GM12878 (cell line): ENCODE results near the gene NFYC. TPM values are rescaled to one million over a fixed set of nuclear protein-coding genes. Genes with fewer than 3 reads are reported as not detected.

ENCODE experiments used
- ATAC-seq: fragments of 200-7000 bp; cut with Tn5 transposase; 3 replicates; pipeline ENCODE4 v1.9.1; 2020; ENCODE audit warnings: mild to moderate bottlenecking, moderate library complexity
- BruUV-seq: library from RNA; stranded (reverse); fragments of 400-500 nt; replicated peaks from 2 replicates; lab custom pipeline; 2021; lab: Mats Ljungman, UMichigan
- CTCF ChIA-PET: fragments of 300-600 bp; sonication (Branson Sonifier 250); formaldehyde crosslinking; extraction: SDS; loops from one replicate; lab custom pipeline; 2021; ENCODE audit warnings: inconsistent platforms; lab: Yijun Ruan, JAX
- POLR2A ChIA-PET: fragments of 350-600 bp; formaldehyde crosslinking; extraction: SDS; loops from one replicate; lab custom pipeline; 2021; ENCODE audit warnings: inconsistent platforms; lab: Charles Lee
- RAD21 ChIA-PET: fragments of 300-600 bp; sonication (Branson Sonifier 250); formaldehyde crosslinking; loops from one replicate; lab custom pipeline; 2023; ENCODE audit warnings: antibody characterized with exemption; ENCODE audit not compliant: unreplicated experiment; lab: Charles Lee
- SMC1A ChIA-PET: fragments of 300-600 bp; sonication (Branson Sonifier 250); formaldehyde crosslinking; loops from one replicate; lab custom pipeline; 2023; ENCODE audit not compliant: unreplicated experiment, uncharacterized antibody; lab: Charles Lee
- DNase-seq: peaks from one replicate; pipeline ENCODE4 v3.0.0-alpha.2; 2011; ENCODE audit warnings: low read depth, low spot score
- FAIRE-seq: peaks from 3 replicates; lab custom pipeline; 2011; peaks lifted over from hg19 to GRCh38; lab: Jason Lieb, UNC
- H2AFZ ChIP-seq: 2 replicates; pipeline ENCODE4 v1.6.0; 2011; ENCODE audit warnings: low read depth, low read length, control low read depth; ENCODE audit not compliant: control insufficient read depth
- H3K27ac ChIP-seq: 2 replicates; pipeline ENCODE4 v1.5.1; 2011; ENCODE audit warnings: control low read depth; ENCODE audit not compliant: control insufficient read depth, insufficient read depth
- H3K27me3 ChIP-seq, 2 experiments: replicated peaks in 1 of 2; 2 replicates each; pipeline versions ENCODE4 v1.6.0 to v1.6.1; 2011; ENCODE audit warnings: low read length in 1 of 2; ENCODE audit not compliant: control insufficient read depth in 2 of 2, insufficient read depth in 2 of 2
- H3K36me3 ChIP-seq, 2 experiments: 2 replicates each; pipeline ENCODE4 v1.5.1; 2011; ENCODE audit warnings: low read length in 1 of 2; ENCODE audit not compliant: control insufficient read depth in 2 of 2, insufficient read depth in 2 of 2
- H3K4me1 ChIP-seq: 2 replicates; pipeline ENCODE4 v1.6.1; 2011; ENCODE audit warnings: mild to moderate bottlenecking, low read length, moderate library complexity, mixed read lengths; ENCODE audit not compliant: control insufficient read depth, insufficient read depth
- H3K4me2 ChIP-seq: 2 replicates; pipeline ENCODE4 v1.6.0; 2011; ENCODE audit warnings: control low read depth; ENCODE audit not compliant: control insufficient read depth, insufficient read depth
- H3K4me3 ChIP-seq: fragments of 200-600 bp; sonication (generic); 2 replicates; pipeline ENCODE4 v1.5.1; 2016
- H3K79me2 ChIP-seq: 2 replicates; pipeline ENCODE4 v1.6.0; 2011; ENCODE audit warnings: low read length; ENCODE audit not compliant: control insufficient read depth, insufficient read depth
- H3K9ac ChIP-seq: 2 replicates; pipeline ENCODE4 v1.8.0; 2011; ENCODE audit warnings: low read length, control low read depth, mixed read lengths; ENCODE audit not compliant: control insufficient read depth, insufficient read depth
- H3K9me3 ChIP-seq: replicated peaks from 3 replicates; pipeline ENCODE4 v1.5.1; 2011; ENCODE audit warnings: mild to moderate bottlenecking, low read length; ENCODE audit not compliant: control insufficient read depth, insufficient read depth
- H4K20me1 ChIP-seq: 2 replicates; pipeline ENCODE4 v1.6.0; 2011; ENCODE audit not compliant: control insufficient read depth, insufficient read depth
- GATAD2B ChIP-seq: fragments of 450-650 bp; conservative IDR thresholded peaks from 2 replicates; pipeline ENCODE4 v1.6.1; 2017; ENCODE audit warnings: low read depth, mild to moderate bottlenecking, moderate library complexity
- HDGF ChIP-seq: fragments of 450-650 bp; IDR thresholded peaks from 2 replicates; pipeline ENCODE4 v1.6.1; 2016; ENCODE audit warnings: antibody characterized with exemption
- RUNX3 ChIP-seq: IDR thresholded peaks from 2 replicates; pipeline ENCODE4 v1.6.1; 2012; ENCODE audit warnings: low read length, inconsistent platforms
- SREBF2 ChIP-seq: IDR thresholded peaks from 2 replicates; pipeline ENCODE4 v1.6.1; 2012; ENCODE audit warnings: mild to moderate bottlenecking, low read length
- ZNF217 ChIP-seq: fragments of 450-650 bp; IDR thresholded peaks from 2 replicates; pipeline ENCODE4 v1.6.1; 2017; ENCODE audit warnings: antibody characterized with exemption, mild to moderate bottlenecking
- WGBS: methylation state at CpG from one replicate; pipeline ENCODE4 v1.1.6; 2016; ENCODE audit warnings: low lambda C conversion rate; ENCODE audit not compliant: insufficient replicate concordance, insufficient coverage; ENCODE audit errors: missing lambda C conversion rate; 5-methylcytosine and 5-hydroxymethylcytosine counted together
- in situ Hi-C: fragments of 300-500 bp; cut with MboI; formaldehyde crosslinking; loops from 9 replicates; pipeline ENCODE4 v1.14.3; 2018; ENCODE audit warnings: mixed read lengths
- intact Hi-C: fragments of 100-400 bp; cut with micrococcal nuclease; formaldehyde crosslinking; loops from one replicate; pipeline ENCODE4 v1.14.2; 2022; ENCODE audit not compliant: unreplicated experiment
- polyA plus RNA-seq, 11 experiments: library from polyadenylated mRNA; depleted of rRNA in 4 of 11; unstranded in 6 of 11; stranded (reverse) in 5 of 11; fragments of >200 nt; fragmentation: Nextera tagmentation in 4 of 11; fragmentation: Illumina TruSeq in 1 of 11; extraction: Ambion mirVana in 4 of 11; extraction: Trizol in 1 of 11; gene quantifications; 1 replicate in 1 of 11; 2 replicates in 10 of 11; pipeline versions ENCODE4 v1.2.1 to v1.2.3, GENCODE V29; 2011 to 2016; ENCODE audit warnings: inconsistent platforms in 2 of 11, missing spikeins in 2 of 11, low read depth in 1 of 11
- total RNA-seq, 4 experiments: library from RNA; depleted of rRNA in 3 of 4; stranded (reverse); fragments of >200 nt in 3 of 4; fragmentation: Illumina TruSeq in 1 of 4; extraction: Trizol in 1 of 4; gene quantifications; 2 replicates each; pipeline versions ENCODE4 v1.2.1 to v1.2.3, GENCODE V29; 2013 to 2021
- TF ChIP-seq, protein P1 (sequence below): fragments of 450-650 bp; IDR thresholded peaks from 2 replicates; pipeline ENCODE4 v1.6.1; 2017; ENCODE audit warnings: low read depth, mild to moderate bottlenecking, moderate library complexity

Gene NFYC
- total and polyA plus RNA-seq, 10 of the 15 experiments (the other 5 are each of a cell fraction or from before 2014, with no cell fraction given) = 4.3 to 84.2 (median 58.3) TPM

DNA sequence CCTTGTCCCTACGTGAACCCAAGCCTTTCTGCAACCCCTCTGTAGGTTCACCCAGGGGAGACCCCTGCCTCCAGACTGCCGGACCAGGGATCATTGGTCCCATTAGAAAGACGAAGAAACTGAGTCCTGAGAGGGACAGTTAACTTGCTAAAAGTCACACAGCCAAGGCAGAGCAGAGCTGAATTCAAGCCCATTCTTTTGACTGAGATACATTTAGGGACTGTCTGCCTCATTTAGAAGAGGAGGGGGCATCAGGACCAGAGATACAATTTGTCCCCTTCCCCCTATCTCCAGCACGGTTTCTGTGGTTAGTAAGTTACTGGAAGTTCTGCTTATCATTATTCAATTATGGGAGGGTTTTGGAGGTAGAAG, 111.2 kb downstream of the NFYC start:
- ChIA-PET SMC1A (interaction anchor here (0.5 to 1.5 kb wide), 2 partner anchors 28 to 44 kb away, joined by 3 read pairs; no protein-coding TSS in a partner anchor), CTCF (interaction anchor here (1.0 to 2.5 kb wide), 2 partner anchors 28 to 47 kb away, joined by 5 to 12 read pairs; no protein-coding TSS in a partner anchor), POLR2A (interaction anchor here (1.1 kb wide), 1 partner anchor 91 kb away, joined by 3 read pairs; no protein-coding TSS in a partner anchor), RAD21 (no interaction called here)
- Histone ChIP-seq H3K4me2 (peak overlapping the region; percentile 72; the same call in 1 of the 2 replicates), H4K20me1 (no peaks in the 10 kb centered on the region), H3K4me1 (peaks cover 25% of the 10 kb centered on the region), H3K9me3 (no peaks in the 10 kb centered on the region), H3K27ac (no peak overlapping the region), H3K27me3 (no peaks in the 10 kb centered on the region), H2AFZ (peak overlapping the region; percentile 64), H3K36me3 (no peaks in the 10 kb centered on the region), H3K4me3 (0 out of 2 replicates have a peak overlapping the region, but pooled peaks have one; percentile 61), H3K9ac (no peak overlapping the region), H3K79me2 (no peaks in the 10 kb centered on the region)
- in situ Hi-C loops (no loop called here), intact Hi-C loops (no loop called here)
- WGBS = 0% methylated on average over 3 of the region's 4 CpGs
- DNase-seq (no peak), FAIRE-seq (peak; percentile 13), ATAC-seq (peak; percentile 9)
- TF ChIP-seq GATAD2B (no peak), ZNF217 (0 out of 2 replicates have a peak, but pooled peaks have one; percentile 18), RUNX3 (peak; percentile 16; the same call in 1 of the 2 replicates), SREBF2 (no peak), HDGF (no peak)
- TF ChIP-seq, protein P1, sequence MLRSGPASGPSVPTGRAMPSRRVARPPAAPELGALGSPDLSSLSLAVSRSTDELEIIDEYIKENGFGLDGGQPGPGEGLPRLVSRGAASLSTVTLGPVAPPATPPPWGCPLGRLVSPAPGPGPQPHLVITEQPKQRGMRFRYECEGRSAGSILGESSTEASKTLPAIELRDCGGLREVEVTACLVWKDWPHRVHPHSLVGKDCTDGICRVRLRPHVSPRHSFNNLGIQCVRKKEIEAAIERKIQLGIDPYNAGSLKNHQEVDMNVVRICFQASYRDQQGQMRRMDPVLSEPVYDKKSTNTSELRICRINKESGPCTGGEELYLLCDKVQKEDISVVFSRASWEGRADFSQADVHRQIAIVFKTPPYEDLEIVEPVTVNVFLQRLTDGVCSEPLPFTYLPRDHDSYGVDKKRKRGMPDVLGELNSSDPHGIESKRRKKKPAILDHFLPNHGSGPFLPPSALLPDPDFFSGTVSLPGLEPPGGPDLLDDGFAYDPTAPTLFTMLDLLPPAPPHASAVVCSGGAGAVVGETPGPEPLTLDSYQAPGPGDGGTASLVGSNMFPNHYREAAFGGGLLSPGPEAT = no peak
- no TSS peak for BruUV-seq
